HepG2 (cell line): ENCODE data around the gene PLD6. TPM values are rescaled to one million over a fixed set of nuclear protein-coding genes. Genes with fewer than 3 reads are reported as not detected.
A peak's percentile ranks its signal among the peaks of the same experiment; 100 is the strongest.

Experiments
- BRD4 ChIP-seq: sonication (generic); formaldehyde crosslinking; IDR thresholded peaks from 2 replicates; pipeline ENCODE4 v1.4.0; 2020; ENCODE audit warnings: missing genetic modification reagents
- EED ChIP-seq: sonication (generic); formaldehyde crosslinking; IDR thresholded peaks from 2 replicates; pipeline ENCODE4 v1.5.0; 2020; ENCODE audit warnings: mild to moderate bottlenecking, missing genetic modification reagents
- GABPA ChIP-seq, 2 experiments: IDR thresholded peaks; 2 replicates each; pipeline ENCODE4 v1.6.1; 2011 to 2016; ENCODE audit warnings: low read depth in 2 of 2, low read length in 1 of 2, missing biosample characterization in 1 of 2, missing genetic modification characterization in 1 of 2
- HNRNPK ChIP-seq: fragments of 200-400 bp; formaldehyde crosslinking; IDR thresholded peaks from 2 replicates; pipeline ENCODE4 v1.6.1; 2018; ENCODE audit warnings: low read length, low read depth, moderate library complexity, mild to moderate bottlenecking; ENCODE audit not compliant: poor library complexity, severe bottlenecking
- ISL2 ChIP-seq: sonication (generic); formaldehyde crosslinking; IDR thresholded peaks from 2 replicates; pipeline ENCODE4 v1.5.0; 2020; ENCODE audit warnings: missing genetic modification reagents
- KAT8 ChIP-seq: IDR thresholded peaks from 2 replicates; pipeline ENCODE4 v1.6.1; 2016; ENCODE audit warnings: missing genetic modification reagents, missing compliant biosample characterization
- KDM1A ChIP-seq: IDR thresholded peaks from 2 replicates; pipeline ENCODE4 v1.6.1; 2016; ENCODE audit warnings: missing compliant biosample characterization
- KLF15 ChIP-seq: sonication (generic); formaldehyde crosslinking; IDR thresholded peaks from 2 replicates; pipeline ENCODE4 v1.8.1; 2023; ENCODE audit warnings: borderline replicate concordance, mild to moderate bottlenecking, inconsistent platforms, missing genetic modification reagents, mixed read lengths
- NR2F6 ChIP-seq, 2 experiments: IDR thresholded peaks; 2 replicates each; pipeline ENCODE4 v1.6.1; 2016; ENCODE audit warnings: antibody characterized with exemption in 1 of 2, mild to moderate bottlenecking in 1 of 2
- RFXANK ChIP-seq: IDR thresholded peaks from 2 replicates; pipeline ENCODE4 v1.6.1; 2016
- SALL1 ChIP-seq: sonication (generic); formaldehyde crosslinking; IDR thresholded peaks from 2 replicates; pipeline ENCODE4 v1.8.0; 2022; ENCODE audit warnings: mild to moderate bottlenecking, missing genetic modification reagents
- SIX1 ChIP-seq: sonication (generic); formaldehyde crosslinking; IDR thresholded peaks from 2 replicates; pipeline ENCODE4 v1.4.0; 2020; ENCODE audit warnings: missing genetic modification reagents, borderline replicate concordance
- ZNF143 ChIP-seq: sonication (generic); formaldehyde crosslinking; IDR thresholded peaks from 2 replicates; pipeline ENCODE4 v1.4.0; 2020; ENCODE audit warnings: missing genetic modification reagents
- ZNF878 ChIP-seq: sonication (generic); formaldehyde crosslinking; IDR thresholded peaks from 2 replicates; pipeline ENCODE4 v1.8.1; 2023; ENCODE audit warnings: mild to moderate bottlenecking, missing genetic modification reagents, moderate library complexity
- polyA plus RNA-seq, 8 experiments: library from polyadenylated mRNA; depleted of rRNA in 3 of 8; stranded (reverse) in 7 of 8; unstranded in 1 of 8; fragments of >200 nt; fragmentation: Illumina TruSeq in 4 of 8; extraction: Trizol in 4 of 8; gene quantifications; 2 replicates each; pipeline versions ENCODE4 v1.2.1 to v1.2.3, GENCODE V29; 2011 to 2016; ENCODE audit warnings: low read depth in 4 of 8, missing spikeins in 1 of 8, mixed read lengths in 1 of 8; ENCODE audit not compliant: insufficient read depth in 1 of 8
- total RNA-seq, 5 experiments: library from RNA; depleted of rRNA; stranded (reverse); fragments of >200 nt; fragmentation: Illumina TruSeq; extraction: Trizol; gene quantifications; 2 replicates each; pipeline ENCODE4 v1.2.3, GENCODE V29; 2016; ENCODE audit warnings: low read depth in 1 of 5
- TF ChIP-seq, protein P1 (sequence below): sonication (generic); formaldehyde crosslinking; IDR thresholded peaks from 2 replicates; pipeline ENCODE4 v1.5.0; 2020; ENCODE audit warnings: missing genetic modification reagents, mild to moderate bottlenecking, borderline replicate concordance
- TF ChIP-seq, protein P2 (sequence below): sonication (generic); formaldehyde crosslinking; IDR thresholded peaks from 2 replicates; pipeline ENCODE4 v1.8.1; 2023; ENCODE audit warnings: mild to moderate bottlenecking, moderate library complexity, missing genetic modification reagents
- TF ChIP-seq, protein P3 (sequence below), 2 experiments: sonication (generic) in 1 of 2; formaldehyde crosslinking in 1 of 2; IDR thresholded peaks; 2 replicates each; pipeline versions ENCODE4 v1.5.1 to v1.6.1; 2011 to 2020; ENCODE audit warnings: borderline replicate concordance in 1 of 2, low read depth in 1 of 2, low read length in 1 of 2, mild to moderate bottlenecking in 1 of 2, missing genetic modification reagents in 1 of 2, moderate library complexity in 1 of 2
- TF ChIP-seq, protein P4 (sequence below): sonication (generic); formaldehyde crosslinking; IDR thresholded peaks from 2 replicates; pipeline ENCODE4; 2020; ENCODE audit warnings: missing genetic modification reagents, mild to moderate bottlenecking, borderline replicate concordance
- TF ChIP-seq, protein P5 (sequence below): sonication (generic); formaldehyde crosslinking; IDR thresholded peaks from 2 replicates; pipeline ENCODE4 v1.8.0; 2022; ENCODE audit warnings: mild to moderate bottlenecking, missing genetic modification reagents, moderate library complexity

PLD6 gene
- total and polyA plus RNA-seq, 2 of the 13 experiments (the other 11 are each of a cell fraction or from before 2014, with no cell fraction given): 5.2 to 11.4 TPM

DNA sequence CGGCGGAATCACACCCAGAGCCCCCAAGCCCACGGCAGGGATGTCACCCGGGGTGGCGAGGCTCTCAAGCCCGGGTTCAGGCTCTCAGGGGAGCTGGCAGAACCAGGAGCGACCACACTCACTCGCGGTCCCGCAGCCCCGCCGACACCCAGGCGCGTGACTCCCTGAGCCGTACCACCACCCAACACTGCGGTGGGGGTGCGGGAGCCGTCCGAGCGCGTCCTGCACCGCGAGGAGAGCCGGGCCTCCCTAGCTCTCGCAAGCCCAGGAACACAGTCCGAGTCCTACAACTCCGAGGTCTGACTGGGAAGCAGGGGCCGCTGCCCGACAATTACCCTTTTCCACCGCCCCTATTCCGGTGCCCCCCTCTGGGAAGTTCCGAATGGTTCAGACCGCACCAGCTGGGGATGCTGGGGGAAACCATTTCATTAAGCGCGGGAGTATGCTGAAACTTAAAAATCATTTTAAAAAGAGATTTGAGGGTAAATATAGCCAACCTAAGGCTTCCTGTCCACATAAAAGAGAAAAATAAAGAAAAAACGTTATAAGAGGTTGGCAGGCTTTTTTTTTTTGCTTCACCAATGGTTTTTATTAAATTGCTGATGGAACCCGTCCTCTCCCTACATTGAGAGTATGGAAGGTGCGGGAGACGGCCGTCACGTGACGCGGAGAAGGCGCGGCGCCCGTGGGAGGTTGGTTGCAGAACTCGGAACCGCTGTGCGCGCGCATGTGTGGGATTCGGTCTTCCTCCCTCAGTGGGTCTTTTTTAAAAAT lies 31.1 kb upstream of the PLD6 start, which contains the start of gene FLCN (continued):
- TF ChIP-seq, protein P1, sequence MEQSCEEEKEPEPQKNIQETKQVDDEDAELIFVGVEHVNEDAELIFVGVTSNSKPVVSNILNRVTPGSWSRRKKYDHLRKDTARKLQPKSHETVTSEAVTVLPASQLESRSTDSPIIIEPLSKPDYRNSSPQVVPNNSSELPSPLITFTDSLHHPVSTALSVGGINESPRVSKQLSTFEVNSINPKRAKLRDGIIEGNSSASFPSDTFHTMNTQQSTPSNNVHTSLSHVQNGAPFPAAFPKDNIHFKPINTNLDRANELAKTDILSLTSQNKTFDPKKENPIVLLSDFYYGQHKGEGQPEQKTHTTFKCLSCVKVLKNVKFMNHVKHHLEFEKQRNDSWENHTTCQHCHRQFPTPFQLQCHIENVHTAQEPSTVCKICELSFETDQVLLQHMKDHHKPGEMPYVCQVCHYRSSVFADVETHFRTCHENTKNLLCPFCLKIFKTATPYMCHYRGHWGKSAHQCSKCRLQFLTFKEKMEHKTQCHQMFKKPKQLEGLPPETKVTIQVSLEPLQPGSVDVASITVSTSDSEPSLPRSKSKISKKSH (CRISPR knock-in tag): no peak
- TF ChIP-seq ISL2 (CRISPR knock-in tag): no peak
- TF ChIP-seq ZNF878 (CRISPR knock-in tag): no peak
- no peak for TF ChIP-seq RFXANK (CRISPR knock-in tag)
- peak; percentile 26; the same call in 1 of the 2 replicates for TF ChIP-seq ZNF143 (CRISPR knock-in tag)
- no peak for TF ChIP-seq GABPA (IDR thresholded peaks at IDR 0.05; ENCODE audit: low read depth, low read length)
- TF ChIP-seq GABPA (CRISPR knock-in tag; IDR thresholded peaks at IDR 0.05; ENCODE audit: low read depth): no peak
- TF ChIP-seq, protein P2, sequence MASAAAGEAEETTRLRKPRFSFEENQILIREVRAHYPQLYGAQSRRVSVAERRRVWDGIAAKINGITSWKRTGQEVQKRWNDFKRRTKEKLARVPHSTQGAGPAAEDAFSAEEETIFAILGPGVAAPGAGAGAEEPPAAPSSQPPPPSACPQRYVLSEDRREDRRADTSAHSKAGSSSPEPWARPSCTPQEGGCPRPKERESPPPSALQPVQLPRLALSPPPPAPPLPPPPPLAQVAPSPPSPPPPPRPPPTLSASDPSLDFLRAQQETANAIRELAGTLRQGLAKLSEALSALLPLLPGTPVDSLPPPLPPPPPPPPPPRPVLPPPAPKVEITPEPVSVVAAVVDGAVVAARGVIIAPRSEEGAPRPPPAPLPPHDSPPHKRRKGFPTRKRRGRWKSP (CRISPR knock-in tag): peak; percentile 46; the same call in 1 of the 2 replicates
- TF ChIP-seq EED: peak; percentile 64; the same call in 1 of the 2 replicates
- TF ChIP-seq SALL1: peak; percentile 68
- TF ChIP-seq SIX1: no peak
- TF ChIP-seq KLF15 (CRISPR knock-in tag): no peak; the same call in 1 of the 2 replicates
- no peak for TF ChIP-seq KDM1A (CRISPR knock-in tag)
- TF ChIP-seq KAT8 (CRISPR knock-in tag): peak; percentile 70; the same call in 1 of the 2 replicates
- TF ChIP-seq, protein P3, sequence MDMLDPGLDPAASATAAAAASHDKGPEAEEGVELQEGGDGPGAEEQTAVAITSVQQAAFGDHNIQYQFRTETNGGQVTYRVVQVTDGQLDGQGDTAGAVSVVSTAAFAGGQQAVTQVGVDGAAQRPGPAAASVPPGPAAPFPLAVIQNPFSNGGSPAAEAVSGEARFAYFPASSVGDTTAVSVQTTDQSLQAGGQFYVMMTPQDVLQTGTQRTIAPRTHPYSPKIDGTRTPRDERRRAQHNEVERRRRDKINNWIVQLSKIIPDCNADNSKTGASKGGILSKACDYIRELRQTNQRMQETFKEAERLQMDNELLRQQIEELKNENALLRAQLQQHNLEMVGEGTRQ (IDR thresholded peaks at IDR 0.05; ENCODE audit: low read depth, low read length): peak; percentile 93
- TF ChIP-seq, protein P3 (CRISPR knock-in tag; IDR thresholded peaks at IDR 0.05; ENCODE audit: borderline replicate concordance): peak; percentile 96
- TF ChIP-seq, protein P4, sequence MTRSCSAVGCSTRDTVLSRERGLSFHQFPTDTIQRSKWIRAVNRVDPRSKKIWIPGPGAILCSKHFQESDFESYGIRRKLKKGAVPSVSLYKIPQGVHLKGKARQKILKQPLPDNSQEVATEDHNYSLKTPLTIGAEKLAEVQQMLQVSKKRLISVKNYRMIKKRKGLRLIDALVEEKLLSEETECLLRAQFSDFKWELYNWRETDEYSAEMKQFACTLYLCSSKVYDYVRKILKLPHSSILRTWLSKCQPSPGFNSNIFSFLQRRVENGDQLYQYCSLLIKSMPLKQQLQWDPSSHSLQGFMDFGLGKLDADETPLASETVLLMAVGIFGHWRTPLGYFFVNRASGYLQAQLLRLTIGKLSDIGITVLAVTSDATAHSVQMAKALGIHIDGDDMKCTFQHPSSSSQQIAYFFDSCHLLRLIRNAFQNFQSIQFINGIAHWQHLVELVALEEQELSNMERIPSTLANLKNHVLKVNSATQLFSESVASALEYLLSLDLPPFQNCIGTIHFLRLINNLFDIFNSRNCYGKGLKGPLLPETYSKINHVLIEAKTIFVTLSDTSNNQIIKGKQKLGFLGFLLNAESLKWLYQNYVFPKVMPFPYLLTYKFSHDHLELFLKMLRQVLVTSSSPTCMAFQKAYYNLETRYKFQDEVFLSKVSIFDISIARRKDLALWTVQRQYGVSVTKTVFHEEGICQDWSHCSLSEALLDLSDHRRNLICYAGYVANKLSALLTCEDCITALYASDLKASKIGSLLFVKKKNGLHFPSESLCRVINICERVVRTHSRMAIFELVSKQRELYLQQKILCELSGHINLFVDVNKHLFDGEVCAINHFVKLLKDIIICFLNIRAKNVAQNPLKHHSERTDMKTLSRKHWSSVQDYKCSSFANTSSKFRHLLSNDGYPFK (CRISPR knock-in tag): peak; percentile 67; the same call in 1 of the 2 replicates
- TF ChIP-seq NR2F6 (IDR thresholded peaks at IDR 0.05): no peak
- peak; percentile 10; the same call in 1 of the 2 replicates for TF ChIP-seq NR2F6 (CRISPR knock-in tag; IDR thresholded peaks at IDR 0.05)
- TF ChIP-seq, protein P5, sequence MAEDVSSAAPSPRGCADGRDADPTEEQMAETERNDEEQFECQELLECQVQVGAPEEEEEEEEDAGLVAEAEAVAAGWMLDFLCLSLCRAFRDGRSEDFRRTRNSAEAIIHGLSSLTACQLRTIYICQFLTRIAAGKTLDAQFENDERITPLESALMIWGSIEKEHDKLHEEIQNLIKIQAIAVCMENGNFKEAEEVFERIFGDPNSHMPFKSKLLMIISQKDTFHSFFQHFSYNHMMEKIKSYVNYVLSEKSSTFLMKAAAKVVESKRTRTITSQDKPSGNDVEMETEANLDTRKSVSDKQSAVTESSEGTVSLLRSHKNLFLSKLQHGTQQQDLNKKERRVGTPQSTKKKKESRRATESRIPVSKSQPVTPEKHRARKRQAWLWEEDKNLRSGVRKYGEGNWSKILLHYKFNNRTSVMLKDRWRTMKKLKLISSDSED (CRISPR knock-in tag): no peak
- TF ChIP-seq BRD4: no peak
- TF ChIP-seq HNRNPK: peak; percentile 36
